Erythroblast (primary cell): ENCODE data around the gene RNF144A.

Experiments
- GATA1 ChIP-seq: IDR thresholded peaks from 2 replicates; pipeline ENCODE4 v1.6.1; 2011; ENCODE audit warnings: low read depth, mild to moderate bottlenecking, control low read depth, low read length, moderate library complexity
- POLR2A ChIP-seq: IDR thresholded peaks from 2 replicates; pipeline ENCODE4 v1.6.1; 2011; ENCODE audit warnings: mild to moderate bottlenecking, low read length

- no peak for TF ChIP-seq POLR2A
- TF ChIP-seq GATA1, result no peak
Observed at GRCh38 chr2:7031547-7032245, 114.5 kb downstream of the RNF144A start.
